Measurements from ENCODE around the gene ATAD1.
A peak's percentile ranks its signal among the peaks of the same experiment; 100 is the strongest.
"Not testable (repeated sequence)": the region's sequence is repeated elsewhere in the genome, so short reads cannot be mapped to it uniquely, and the experiment has no call there.

Gene ATAD1

GRCh38 chr10:87846023-87846422 lies 28.0 kb upstream of the ATAD1 start:
- peak; percentile 38 for DNase-seq

GRCh38 chr10:87845624-87845998 lies 27.6 kb upstream of the ATAD1 start:
- no peak for DNase-seq

- DNase-seq: no peak
Measured at GRCh38 chr10:87844837-87845623, 27.0 kb upstream of the ATAD1 start.

- no peak for DNase-seq
Measured at GRCh38 chr10:87843714-87844113, 25.7 kb upstream of the ATAD1 start.

- no peak for DNase-seq
Measured at GRCh38 chr10:87842776-87843497, 24.9 kb upstream of the ATAD1 start.

- DNase-seq: no peak
Measured at GRCh38 chr10:87842220-87842641, 24.2 kb upstream of the ATAD1 start.

- no peak for DNase-seq
Measured at GRCh38 chr10:87841186-87841585, 23.2 kb upstream of the ATAD1 start.

GRCh38 chr10:87838650-87839049 lies 20.6 kb upstream of the ATAD1 start:
- no peak for DNase-seq

- DNase-seq: no peak
Measured at GRCh38 chr10:87837445-87837844, 19.4 kb upstream of the ATAD1 start.

- DNase-seq: no peak
Measured at GRCh38 chr10:87836098-87836497, 18.1 kb upstream of the ATAD1 start.

- DNase-seq: no peak
Measured at GRCh38 chr10:87829986-87830729, 12.1 kb upstream of the ATAD1 start.

GRCh38 chr10:87829051-87829450 lies 11.0 kb upstream of the ATAD1 start:
- DNase-seq: not testable (repeated sequence)

- DNase-seq: no peak
Measured at GRCh38 chr10:87827681-87828080, 9.7 kb upstream of the ATAD1 start.

GRCh38 chr10:87826653-87827052 lies 8.6 kb upstream of the ATAD1 start:
- no peak for DNase-seq

GRCh38 chr10:87819289-87819585 lies 1.2 kb upstream of the ATAD1 start:
- no peak for DNase-seq

- DNase-seq: no peak
Measured at GRCh38 chr10:87818505-87819288, 671 bp upstream of the ATAD1 start.

GRCh38 chr10:87816898-87817608 lies 973 bp downstream of the ATAD1 start:
- DNase-seq: no peak

- DNase-seq: no peak
Measured at GRCh38 chr10:87816163-87816897, 1.7 kb downstream of the ATAD1 start.

- no peak for DNase-seq
Measured at GRCh38 chr10:87804939-87805569, 13.0 kb downstream of the ATAD1 start.

- DNase-seq: no peak
Measured at GRCh38 chr10:87803831-87804230, 14.2 kb downstream of the ATAD1 start.

- no peak for DNase-seq
Measured at GRCh38 chr10:87803328-87803727, 14.7 kb downstream of the ATAD1 start.

Data from T1000 (cell line).